NCI-H2227 (cell line): ENCODE measurements around the gene DNAH12.
"Not testable (repeated sequence)": the region's sequence is repeated elsewhere in the genome, so short reads cannot be mapped to it uniquely, and the experiment has no call there.

Experiments
- DNase-seq: peaks from one replicate; lab custom pipeline; 2025; ENCODE audit not compliant: unreplicated experiment; lab: John Stamatoyannopoulos, UW

DNAH12 gene

GRCh38 chr3:57530071-57530608 is 14.0 kb downstream of the DNAH12 start:
- no peak for DNase-seq

- no peak for DNase-seq
Observed at GRCh38 chr3:57518276-57518915, 25.7 kb downstream of the DNAH12 start.

- no peak for DNase-seq
Observed at GRCh38 chr3:57512166-57512565, 32.0 kb downstream of the DNAH12 start.

GRCh38 chr3:57505901-57506300 is 38.2 kb downstream of the DNAH12 start:
- DNase-seq: no peak

GRCh38 chr3:57500506-57500905 is 43.6 kb downstream of the DNAH12 start:
- DNase-seq: no peak

DNA sequence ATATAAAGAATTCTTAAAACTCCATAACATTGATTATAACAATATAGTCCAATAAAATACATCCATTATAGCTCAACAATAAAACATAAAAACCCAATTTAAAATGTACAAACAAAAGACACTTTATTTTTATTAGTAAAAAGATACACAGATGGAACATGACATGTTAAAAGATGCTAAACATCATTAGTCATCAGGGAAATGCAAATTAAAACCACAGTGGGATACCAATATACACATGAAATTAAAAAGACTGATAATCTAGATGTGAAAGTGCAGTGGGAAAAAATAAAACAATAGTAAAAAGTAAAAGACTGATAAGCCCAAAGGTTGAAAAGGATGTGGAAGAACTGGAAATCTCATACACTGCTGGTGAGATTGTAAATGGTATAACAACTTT is 46.2 kb downstream of the DNAH12 start:
- DNase-seq: no peak

DNA sequence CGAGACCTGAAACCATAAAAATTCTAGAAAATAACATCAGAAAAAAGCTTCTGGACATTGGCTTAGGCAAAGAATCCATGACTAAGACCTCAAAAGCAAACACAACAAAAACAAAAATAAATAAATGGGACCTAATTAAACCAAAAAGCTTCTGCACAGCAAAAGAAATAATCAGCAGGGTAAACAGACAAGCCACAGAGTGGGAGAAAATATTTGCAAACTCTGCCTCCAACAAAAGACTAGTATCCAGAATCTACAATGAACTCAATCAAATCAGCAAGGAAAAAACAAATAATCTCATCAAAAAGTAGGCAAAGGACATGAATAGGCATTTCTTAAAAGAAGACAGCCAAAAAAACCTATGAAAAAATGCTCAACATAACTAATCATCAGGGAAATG is 59.6 kb downstream of the DNAH12 start:
- no peak for DNase-seq

- not testable (repeated sequence) for DNase-seq
Observed at GRCh38 chr3:57477193-57477592, 67.0 kb downstream of the DNAH12 start.

- DNase-seq: no peak
Observed at GRCh38 chr3:57464801-57465200, 79.3 kb downstream of the DNAH12 start.

- no peak for DNase-seq
Observed at GRCh38 chr3:57464011-57464410, 80.1 kb downstream of the DNAH12 start.

- no peak for DNase-seq
Observed at GRCh38 chr3:57451150-57451846, 92.8 kb downstream of the DNAH12 start.

DNA sequence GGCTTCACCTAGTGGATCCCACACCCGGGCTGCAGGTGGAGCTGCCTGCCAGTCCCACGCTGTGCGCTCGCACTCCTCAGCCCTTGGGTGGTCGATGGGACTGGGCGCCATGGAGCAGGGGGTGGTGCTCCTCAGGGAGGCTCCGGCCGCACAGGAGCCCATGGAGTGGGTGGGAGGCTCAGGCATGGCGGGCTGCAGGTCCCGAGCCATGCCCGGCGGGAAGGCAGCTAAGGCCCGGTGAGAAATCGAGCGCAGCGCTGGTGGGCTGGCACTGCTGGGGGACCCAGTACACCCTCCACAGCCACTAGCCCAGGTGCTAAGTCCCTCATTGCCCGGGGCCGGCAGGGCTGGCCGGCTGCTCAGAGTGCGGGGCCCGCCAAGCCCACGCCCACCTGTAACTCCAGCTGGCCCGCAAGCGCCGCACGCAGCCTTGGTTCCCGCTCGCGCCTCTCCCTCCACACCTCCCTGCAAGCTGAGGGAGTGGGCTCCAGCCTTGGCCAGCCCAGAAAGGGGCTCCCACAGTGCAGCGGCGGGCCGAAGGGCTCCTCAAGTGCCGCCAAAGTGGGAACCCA is 94.8 kb downstream of the DNAH12 start:
- not testable (repeated sequence) for DNase-seq

GRCh38 chr3:57448489-57448888 is 95.7 kb downstream of the DNAH12 start:
- not testable (repeated sequence) for DNase-seq

DNA sequence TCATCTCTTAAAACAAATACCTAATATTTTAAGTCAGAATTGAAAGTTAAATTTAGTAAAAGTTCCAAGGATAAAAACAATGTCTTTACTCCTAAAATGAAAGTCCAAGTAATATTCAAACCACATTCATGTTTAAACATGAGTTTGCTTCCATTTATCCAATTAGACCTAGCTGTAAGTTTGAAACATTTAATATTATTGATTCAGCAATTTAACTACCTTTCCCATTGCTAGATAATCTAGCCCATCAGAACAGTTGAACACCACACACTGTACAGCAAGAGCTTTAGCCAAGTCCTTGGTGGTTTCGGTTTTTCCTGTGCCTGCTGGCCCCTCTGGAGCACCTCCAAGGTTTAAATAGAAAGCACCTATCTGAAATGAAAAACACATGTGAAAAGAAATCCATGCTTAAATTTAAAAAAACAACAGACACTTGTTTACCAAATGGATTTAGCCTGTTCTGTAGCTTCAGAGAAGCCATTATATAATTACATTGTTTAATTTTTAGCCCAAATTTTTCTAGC is 97.8 kb downstream of the DNAH12 start:
- DNase-seq: no peak

GRCh38 chr3:57444469-57444868 is 99.7 kb downstream of the DNAH12 start:
- DNase-seq: no peak

DNA sequence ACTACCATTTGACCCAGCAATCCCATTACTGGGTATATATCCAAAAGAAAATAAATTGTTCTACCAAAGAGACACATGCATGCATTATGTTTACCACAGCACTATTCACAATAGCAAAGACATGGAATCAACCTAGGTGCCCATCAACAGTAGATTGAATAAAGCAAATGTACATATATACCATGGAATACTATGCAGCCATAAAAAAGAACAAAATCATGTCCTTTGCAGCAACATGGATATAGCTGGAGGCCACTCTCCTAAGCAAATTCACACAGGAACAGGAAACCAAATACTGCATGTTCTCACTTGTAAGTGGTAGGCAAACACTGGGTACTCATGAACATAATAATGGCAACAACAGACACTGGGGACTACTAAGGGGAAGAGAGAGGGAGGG is 104.0 kb downstream of the DNAH12 start:
- DNase-seq: not testable (repeated sequence)

GRCh38 chr3:57438460-57438859 is 105.7 kb downstream of the DNAH12 start:
- DNase-seq: not testable (repeated sequence)

GRCh38 chr3:57436195-57436761 is 107.9 kb downstream of the DNAH12 start:
- no peak for DNase-seq

DNA sequence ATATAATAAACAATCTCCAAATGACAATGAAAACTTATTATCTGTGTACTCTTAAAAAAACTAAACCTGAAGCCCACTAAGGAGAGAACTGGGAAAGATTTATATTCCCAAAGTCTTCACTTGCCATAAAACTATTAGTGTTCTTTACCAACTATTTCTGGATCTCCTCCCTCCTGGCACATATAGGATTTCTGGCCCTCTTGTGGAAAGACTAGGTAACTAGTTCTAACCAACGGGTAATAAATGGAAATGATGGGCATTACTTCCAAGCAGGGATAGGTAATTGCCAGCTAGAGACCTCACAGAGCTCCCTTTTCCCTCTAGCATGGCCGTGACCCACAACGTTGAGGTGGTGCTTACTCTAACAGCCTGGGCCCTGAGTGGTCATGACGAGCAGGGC is 110.1 kb downstream of the DNAH12 start:
- peak; percentile 33 for DNase-seq

DNA sequence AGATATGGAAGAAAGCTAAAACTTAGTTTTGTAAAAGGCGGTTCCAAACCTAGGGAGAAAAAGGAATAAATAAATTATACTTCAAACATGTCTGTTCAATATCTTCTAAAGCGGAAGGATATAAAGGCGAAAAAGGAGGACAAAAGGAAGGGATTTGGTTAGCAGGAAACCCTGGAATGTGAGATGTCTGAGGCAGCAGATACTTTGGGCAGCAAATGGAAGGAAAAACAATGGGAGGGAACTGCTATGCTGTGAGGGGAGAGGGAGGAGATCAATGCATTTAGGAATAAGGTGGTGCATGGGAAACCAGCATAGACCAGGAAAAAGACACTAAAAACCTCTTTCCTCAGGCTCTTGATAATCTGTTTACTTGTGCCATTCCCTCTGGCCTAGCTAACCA is 120.8 kb downstream of the DNAH12 start:
- DNase-seq: no peak

- DNase-seq: no peak
Observed at GRCh38 chr3:57421336-57421735, 122.8 kb downstream of the DNAH12 start.

- no peak for DNase-seq
Observed at GRCh38 chr3:57420001-57420400, 124.1 kb downstream of the DNAH12 start.
